HepG2 (cell line): ENCODE data around the gene BIRC6. TPM values are rescaled to one million over a fixed set of nuclear protein-coding genes. Genes with fewer than 3 reads are reported as not detected.
A peak's percentile ranks its signal among the peaks of the same experiment; 100 is the strongest.

Source experiments
- CC2D1A ChIP-seq: sonication (generic); formaldehyde crosslinking; IDR thresholded peaks from 2 replicates; pipeline ENCODE4 v1.8.1; 2023; ENCODE audit warnings: mild to moderate bottlenecking, missing genetic modification reagents
- CHD4 ChIP-seq: fragments of 200-600 bp; sonication (generic); IDR thresholded peaks from 2 replicates; pipeline ENCODE4 v1.7.0; 2017; ENCODE audit warnings: mild to moderate bottlenecking, low read length, borderline replicate concordance
- HDAC1 ChIP-seq: sonication (generic); formaldehyde crosslinking; IDR thresholded peaks from 2 replicates; pipeline ENCODE4 v1.5.1; 2020; ENCODE audit warnings: mild to moderate bottlenecking, missing genetic modification reagents
- HNF1A ChIP-seq, 2 experiments: sonication (generic) in 1 of 2; formaldehyde crosslinking in 1 of 2; IDR thresholded peaks; 2 replicates each; pipeline versions ENCODE4 v1.4.0 to v1.6.1; 2016 to 2020; ENCODE audit warnings: borderline replicate concordance in 1 of 2, low read depth in 1 of 2, mild to moderate bottlenecking in 1 of 2, missing genetic modification reagents in 1 of 2
- HNRNPK ChIP-seq: fragments of 200-400 bp; formaldehyde crosslinking; IDR thresholded peaks from 2 replicates; pipeline ENCODE4 v1.6.1; 2018; ENCODE audit warnings: low read length, low read depth, moderate library complexity, mild to moderate bottlenecking; ENCODE audit not compliant: poor library complexity, severe bottlenecking
- NFKBIZ ChIP-seq: IDR thresholded peaks from 2 replicates; pipeline ENCODE4 v1.6.1; 2018; ENCODE audit warnings: missing genetic modification reagents, missing compliant biosample characterization
- PHF20 ChIP-seq: sonication (generic); formaldehyde crosslinking; IDR thresholded peaks from 2 replicates; pipeline ENCODE4 v1.5.0; 2020; ENCODE audit warnings: mild to moderate bottlenecking, missing genetic modification reagents
- PHF5A ChIP-seq: IDR thresholded peaks from one replicate; pipeline ENCODE4 v1.6.1; 2018; ENCODE audit warnings: low read depth, missing genetic modification reagents; ENCODE audit not compliant: unreplicated experiment
- RXRB ChIP-seq: IDR thresholded peaks from 2 replicates; pipeline ENCODE4 v1.6.1; 2016; ENCODE audit warnings: borderline replicate concordance, missing genetic modification reagents, missing compliant biosample characterization
- SNAPC4 ChIP-seq: sonication (generic); formaldehyde crosslinking; IDR thresholded peaks from 2 replicates; pipeline ENCODE4 v1.4.0; 2020; ENCODE audit warnings: mild to moderate bottlenecking, missing genetic modification reagents
- THYN1 ChIP-seq: sonication (generic); formaldehyde crosslinking; IDR thresholded peaks from 2 replicates; pipeline ENCODE4 v1.8.1; 2023; ENCODE audit warnings: low read depth, mild to moderate bottlenecking, moderate library complexity, missing genetic modification reagents, borderline replicate concordance
- U2AF2 ChIP-seq: fragments of 200-400 bp; formaldehyde crosslinking; IDR thresholded peaks from 2 replicates; pipeline ENCODE4 v1.6.1; 2017; ENCODE audit warnings: low read depth, mild to moderate bottlenecking, low read length
- ZMAT3 ChIP-seq: sonication (generic); formaldehyde crosslinking; conservative IDR thresholded peaks from 2 replicates; pipeline ENCODE4 v1.7.0; 2021; ENCODE audit warnings: missing genetic modification reagents
- ZNF562 ChIP-seq: sonication (generic); formaldehyde crosslinking; IDR thresholded peaks from 2 replicates; pipeline ENCODE4 v1.8.0; 2022; ENCODE audit warnings: missing genetic modification reagents, borderline replicate concordance
- ZNF580 ChIP-seq: IDR thresholded peaks from 2 replicates; pipeline ENCODE4 v1.6.1; 2016; ENCODE audit warnings: low read depth, borderline replicate concordance
- ZNF605 ChIP-seq: sonication (generic); formaldehyde crosslinking; IDR thresholded peaks from 2 replicates; pipeline ENCODE4 v1.8.0; 2022; ENCODE audit warnings: mild to moderate bottlenecking, missing genetic modification reagents
- ZNF629 ChIP-seq: sonication (generic); formaldehyde crosslinking; conservative IDR thresholded peaks from 2 replicates; pipeline ENCODE4 v1.5.0; 2020; ENCODE audit warnings: missing genetic modification reagents
- ZNF674 ChIP-seq: sonication (generic); formaldehyde crosslinking; IDR thresholded peaks from 2 replicates; pipeline ENCODE4 v1.5.0; 2020; ENCODE audit warnings: low read depth, mild to moderate bottlenecking, missing genetic modification reagents
- ZNF776 ChIP-seq: sonication (generic); formaldehyde crosslinking; IDR thresholded peaks from 2 replicates; pipeline ENCODE4 v1.4.0; 2020; ENCODE audit warnings: mild to moderate bottlenecking, missing genetic modification reagents
- ZNF790 ChIP-seq: sonication (generic); formaldehyde crosslinking; IDR thresholded peaks from 2 replicates; pipeline ENCODE4 v1.8.0; 2022; ENCODE audit warnings: missing genetic modification reagents, mild to moderate bottlenecking, borderline replicate concordance
- polyA plus RNA-seq, 8 experiments: library from polyadenylated mRNA; depleted of rRNA in 3 of 8; stranded (reverse) in 7 of 8; unstranded in 1 of 8; fragments of >200 nt; fragmentation: Illumina TruSeq in 4 of 8; extraction: Trizol in 4 of 8; gene quantifications; 2 replicates each; pipeline versions ENCODE4 v1.2.1 to v1.2.3, GENCODE V29; 2011 to 2016; ENCODE audit warnings: low read depth in 4 of 8, missing spikeins in 1 of 8, mixed read lengths in 1 of 8; ENCODE audit not compliant: insufficient read depth in 1 of 8
- total RNA-seq, 5 experiments: library from RNA; depleted of rRNA; stranded (reverse); fragments of >200 nt; fragmentation: Illumina TruSeq; extraction: Trizol; gene quantifications; 2 replicates each; pipeline ENCODE4 v1.2.3, GENCODE V29; 2016; ENCODE audit warnings: low read depth in 1 of 5

Gene BIRC6
- total and polyA plus RNA-seq, 2 of the 13 experiments (the other 11 are each of a cell fraction or from before 2014, with no cell fraction given): 65.6 to 120 TPM

- TF ChIP-seq SNAPC4 (peak; percentile 80; the same call in 1 of the 2 replicates), PHF5A (CRISPR knock-in tag) (peak; percentile 66), ZNF580 (0 out of 2 replicates have a peak, but pooled peaks have one; percentile 22), ZNF776 (CRISPR knock-in tag) (no peak), PHF20 (CRISPR knock-in tag) (peak; percentile 97), HDAC1 (CRISPR knock-in tag) (peak; percentile 99), HNRNPK (no peak), ZNF629 (CRISPR knock-in tag) (0 out of 2 replicates have a peak, but pooled peaks have one; percentile 20), HNF1A (IDR thresholded peaks at IDR 0.05; ENCODE audit: low read depth) (no peak), HNF1A (CRISPR knock-in tag; IDR thresholded peaks at IDR 0.05; ENCODE audit: borderline replicate concordance) (no peak), ZNF562 (CRISPR knock-in tag) (no peak), ZNF790 (CRISPR knock-in tag) (no peak), ZMAT3 (peak; percentile 82; the same call in 1 of the 2 replicates), CHD4 (no peak; the same call in 1 of the 2 replicates), CC2D1A (no peak), THYN1 (CRISPR knock-in tag) (no peak), RXRB (CRISPR knock-in tag) (0 out of 2 replicates have a peak, but pooled peaks have one; percentile 12), ZNF605 (CRISPR knock-in tag) (peak; percentile 94), NFKBIZ (CRISPR knock-in tag) (no peak), U2AF2 (no peak), ZNF674 (CRISPR knock-in tag) (no peak)
These were observed 271.2 kb downstream of the BIRC6 start, which contains the start of gene TTC27 (continued) for GRCh38 chr2:32627814-32628579.
